HG02840 (cell line): Measurements from ENCODE around the gene VSNL1.

Source experiments
- ATAC-seq: cut with Tn5 transposase; IDR thresholded peaks from one replicate; pipeline ENCODE4 v1.9.1; 2021; ENCODE audit warnings: mild to moderate bottlenecking, moderate library complexity, moderate number of reproducible peaks; ENCODE audit not compliant: unreplicated experiment, low FRiP score

The VSNL1 gene

DNA sequence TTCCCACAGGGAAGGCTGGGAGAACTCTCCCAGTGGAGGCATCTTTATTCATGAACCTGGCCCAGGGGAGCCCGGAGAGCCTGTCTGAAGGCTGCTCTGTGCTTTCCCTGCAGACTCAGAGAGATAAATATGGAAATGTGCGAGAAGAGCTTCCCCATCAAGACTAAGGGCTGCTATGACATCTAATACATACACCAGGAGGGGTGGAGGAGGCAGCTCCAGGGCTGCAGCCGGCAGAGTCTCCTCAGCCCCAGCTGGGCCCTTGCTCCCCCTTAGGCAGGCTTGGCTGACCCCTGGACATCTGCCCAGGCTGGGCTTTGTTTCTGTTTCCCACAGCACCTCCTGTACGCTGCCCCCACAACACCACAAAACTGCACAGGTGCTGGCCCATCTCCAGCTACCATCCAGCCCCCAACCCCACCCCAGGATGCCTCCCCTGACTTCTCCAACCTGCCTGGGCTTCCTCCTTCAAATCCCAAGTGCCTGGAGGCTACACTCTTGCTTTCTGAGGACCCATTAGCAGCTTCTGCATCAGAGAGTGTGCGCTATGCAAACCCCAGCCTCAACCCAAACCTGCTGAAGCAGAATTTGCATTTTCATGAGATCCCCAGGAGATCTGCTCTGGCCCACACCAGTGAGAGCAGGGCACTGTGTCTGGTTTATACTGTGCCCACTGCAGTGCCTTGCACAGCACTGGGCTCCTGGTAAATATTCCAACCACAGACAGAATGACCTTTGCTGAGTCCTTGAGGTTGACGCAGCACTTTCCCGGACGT, 96.8 kb downstream of the VSNL1 start:
- ATAC-seq: no peak

DNA sequence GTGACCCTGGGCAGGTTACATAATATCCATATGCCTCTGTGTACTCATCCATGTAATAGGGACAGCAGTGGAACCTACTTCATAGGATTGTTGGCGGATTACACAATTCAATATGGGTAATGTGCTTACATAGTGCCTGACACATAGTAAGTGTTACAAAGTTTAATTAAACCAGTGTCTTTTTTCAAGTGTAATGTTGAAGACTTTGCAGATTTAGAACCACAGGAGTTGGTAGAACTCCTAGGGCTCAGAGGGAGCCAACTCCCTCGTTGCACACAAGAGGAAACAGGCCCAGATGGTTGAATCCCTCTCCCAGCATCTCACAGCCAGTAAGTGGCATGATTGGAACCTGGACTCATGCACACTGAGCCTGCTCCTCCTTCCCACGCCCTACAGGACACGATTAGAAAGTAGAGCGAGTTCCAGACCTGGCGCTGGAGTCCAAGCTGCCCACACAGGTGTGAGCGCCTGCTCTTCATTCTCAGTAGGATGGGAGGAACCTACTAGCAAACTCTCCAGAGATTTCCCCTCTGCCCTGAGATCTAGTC, 97.8 kb downstream of the VSNL1 start:
- ATAC-seq: no peak

DNA sequence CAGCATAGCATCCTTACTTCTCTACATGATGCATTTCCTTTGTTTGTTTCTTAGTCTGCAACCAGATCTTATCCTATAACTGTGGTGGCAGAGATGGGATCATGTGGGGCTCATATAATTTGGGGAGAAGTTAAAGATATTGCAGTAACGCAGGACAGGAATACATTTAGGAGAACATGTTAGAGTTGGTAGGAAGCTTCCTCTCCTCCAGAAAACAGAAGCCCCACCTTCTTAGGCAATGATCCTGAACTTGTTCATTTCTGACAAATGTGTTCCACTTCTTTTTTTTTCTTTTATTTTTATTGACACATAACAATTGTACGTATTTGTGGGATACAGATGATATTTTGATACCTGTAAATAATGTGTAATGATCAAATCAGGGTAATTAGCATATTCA, 99.9 kb downstream of the VSNL1 start:
- ATAC-seq: no peak

DNA sequence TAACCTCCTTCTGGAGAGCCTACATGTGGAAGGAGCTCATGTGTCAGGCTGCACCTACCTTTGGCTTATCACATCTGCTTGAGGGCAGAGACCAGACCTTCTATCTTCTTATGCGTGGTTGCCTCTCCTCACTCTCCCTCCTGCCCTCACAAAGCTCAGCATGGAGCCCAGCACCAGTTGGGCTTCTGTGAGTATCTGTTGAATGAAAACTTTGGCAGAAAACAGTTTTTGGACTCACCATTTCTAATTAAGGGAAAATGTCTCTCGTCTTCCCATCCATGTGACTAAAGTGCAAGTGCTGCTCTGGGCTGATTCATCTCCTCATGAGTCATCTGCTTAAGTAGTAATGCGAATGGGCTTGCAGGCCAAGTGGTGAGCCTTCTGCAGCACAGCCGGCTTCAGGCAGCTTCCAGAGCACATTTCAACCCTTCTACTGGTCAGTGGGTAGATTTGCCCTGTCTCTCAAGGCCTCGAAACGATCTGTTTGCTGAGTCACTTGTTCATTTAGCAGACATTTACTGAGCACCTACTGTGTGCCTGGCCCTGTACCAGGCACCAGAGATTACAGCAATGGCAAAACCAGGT, 102.6 kb downstream of the VSNL1 start:
- no peak for ATAC-seq

DNA sequence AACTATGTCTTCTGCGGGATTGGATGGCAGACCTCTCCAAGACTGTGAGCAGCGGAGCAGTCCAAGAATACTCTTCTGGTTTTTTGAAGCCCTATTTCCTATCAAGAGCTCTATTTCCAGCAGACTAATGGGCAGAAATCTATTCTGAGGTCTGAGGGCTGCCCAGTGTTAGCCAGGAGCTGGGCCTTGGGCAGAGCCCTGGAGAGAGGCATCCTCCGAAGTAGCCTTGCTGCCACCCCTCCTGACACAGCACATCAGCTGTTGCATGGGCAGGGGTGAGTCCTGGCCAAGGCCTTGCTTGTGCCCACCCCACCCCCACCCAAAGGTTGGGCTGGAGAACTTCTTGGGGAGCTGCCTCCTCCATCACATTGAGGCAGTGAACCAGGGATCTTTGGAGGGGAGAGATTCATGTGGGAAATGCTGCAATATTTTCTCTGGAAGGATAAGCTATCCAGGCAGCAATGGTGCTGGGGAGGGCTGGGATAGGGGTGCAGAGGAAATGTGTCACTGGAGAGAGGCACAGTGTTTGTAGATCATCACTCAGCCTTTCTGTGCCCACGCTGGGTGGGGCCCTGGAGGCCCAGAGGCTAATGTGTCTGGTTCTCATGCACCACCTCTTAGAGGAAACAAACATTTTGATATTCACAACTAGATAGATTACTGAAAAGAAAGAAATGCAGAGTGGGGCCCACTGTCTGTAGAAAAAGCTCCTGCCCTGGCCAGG, 104.7 kb downstream of the VSNL1 start:
- ATAC-seq: no peak

DNA sequence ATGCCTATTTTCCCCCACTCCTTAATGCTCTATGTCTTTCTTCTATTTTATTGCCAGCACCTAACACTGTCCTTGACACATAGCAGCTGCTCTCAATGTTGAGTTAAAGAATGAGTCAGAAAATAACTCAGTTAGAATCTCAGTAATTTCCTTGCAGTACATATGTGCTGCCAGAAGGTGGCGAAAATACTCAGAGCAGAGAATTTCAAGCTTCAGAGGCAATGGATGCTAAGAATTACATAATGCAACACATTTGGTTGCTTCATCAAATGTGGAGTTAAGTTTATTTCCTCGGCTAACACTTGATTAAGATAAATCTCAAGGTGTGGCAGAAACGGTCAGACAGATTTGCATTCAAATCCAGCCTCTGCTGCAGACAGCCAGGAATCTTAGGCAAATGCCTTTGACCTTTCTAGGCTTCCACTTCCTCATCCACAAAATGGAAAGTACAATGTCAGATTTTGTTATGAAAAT, 105.6 kb downstream of the VSNL1 start:
- peak; percentile 83 for ATAC-seq

DNA sequence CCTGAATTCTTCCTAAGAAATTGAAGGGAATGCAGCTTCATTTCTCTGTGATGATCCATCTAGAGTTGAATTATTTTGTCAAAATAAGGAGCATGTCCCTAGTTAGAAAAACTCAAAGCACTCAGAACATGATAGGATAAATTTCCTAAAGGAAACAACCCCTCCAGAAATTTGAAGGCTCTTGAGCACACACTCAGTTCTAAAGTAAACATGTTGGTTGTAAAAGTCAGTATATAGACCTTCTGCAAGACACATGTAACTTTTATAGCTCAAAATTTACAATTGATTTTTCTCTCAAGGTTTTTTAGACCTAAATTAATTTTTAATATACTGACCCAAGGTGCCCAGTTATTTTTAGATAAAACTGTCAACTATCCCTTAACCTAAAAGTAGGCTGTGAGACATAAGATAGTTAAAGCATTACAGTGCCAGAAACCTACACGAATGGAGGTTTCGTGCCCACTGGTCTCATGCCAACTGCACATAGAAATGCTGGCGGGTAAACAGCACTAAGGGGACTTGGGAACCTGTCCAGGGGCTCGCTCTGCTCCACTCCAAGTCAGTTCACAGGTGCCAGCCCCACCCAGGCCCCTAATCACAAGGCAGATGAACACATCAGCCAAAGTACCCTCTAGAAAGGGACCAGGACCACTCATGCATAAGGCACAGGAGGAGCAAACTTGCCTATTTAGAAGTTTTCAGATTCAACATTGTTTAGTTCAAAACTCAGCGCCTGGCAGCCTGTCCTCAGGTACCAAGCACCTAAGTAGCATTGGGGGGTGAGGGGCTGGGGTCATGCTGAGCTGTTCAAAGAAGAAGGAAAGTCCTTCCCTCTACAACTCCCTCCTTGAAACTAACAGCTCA, 106.6 kb downstream of the VSNL1 start:
- ATAC-seq: no peak

DNA sequence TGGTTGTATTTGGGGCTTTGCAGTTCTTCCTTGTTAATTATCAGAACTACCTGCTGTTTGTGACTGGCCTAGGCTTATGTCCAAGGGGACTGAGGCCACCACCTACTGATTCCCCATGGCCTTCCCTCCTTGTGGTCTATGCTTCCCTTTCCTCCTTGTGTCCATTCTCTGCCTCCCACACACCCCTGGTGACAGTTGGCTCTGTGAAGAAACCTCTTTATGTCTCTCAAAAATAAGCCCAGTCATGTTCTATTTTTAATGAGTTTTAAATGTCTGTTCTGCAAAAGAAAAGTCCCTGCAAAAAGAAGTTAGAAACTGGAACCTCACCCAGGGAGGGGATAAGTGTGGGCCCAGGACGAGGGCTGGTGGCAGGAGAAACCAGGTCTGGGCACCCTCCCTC, 108.1 kb downstream of the VSNL1 start:
- ATAC-seq: no peak

DNA sequence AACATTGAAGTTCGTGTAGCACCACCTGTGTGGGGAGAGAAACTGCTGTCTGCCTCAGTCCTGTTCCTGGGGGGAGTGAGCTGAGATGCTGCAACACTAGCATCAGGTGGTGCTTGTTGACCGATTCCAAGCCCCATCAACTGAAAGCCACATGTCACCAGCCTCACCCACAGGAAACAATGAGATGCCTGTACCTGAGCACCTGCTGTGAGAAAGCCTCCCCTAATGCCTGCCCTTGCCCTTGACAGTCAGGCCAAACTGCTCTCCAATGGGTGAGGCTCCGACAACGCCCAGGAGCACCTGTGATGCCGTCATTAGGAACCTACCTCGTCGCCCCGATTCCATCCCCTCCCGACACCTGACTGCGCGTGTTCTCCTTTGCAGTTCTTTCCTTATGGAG, 108.5 kb downstream of the VSNL1 start:
- no peak for ATAC-seq

DNA sequence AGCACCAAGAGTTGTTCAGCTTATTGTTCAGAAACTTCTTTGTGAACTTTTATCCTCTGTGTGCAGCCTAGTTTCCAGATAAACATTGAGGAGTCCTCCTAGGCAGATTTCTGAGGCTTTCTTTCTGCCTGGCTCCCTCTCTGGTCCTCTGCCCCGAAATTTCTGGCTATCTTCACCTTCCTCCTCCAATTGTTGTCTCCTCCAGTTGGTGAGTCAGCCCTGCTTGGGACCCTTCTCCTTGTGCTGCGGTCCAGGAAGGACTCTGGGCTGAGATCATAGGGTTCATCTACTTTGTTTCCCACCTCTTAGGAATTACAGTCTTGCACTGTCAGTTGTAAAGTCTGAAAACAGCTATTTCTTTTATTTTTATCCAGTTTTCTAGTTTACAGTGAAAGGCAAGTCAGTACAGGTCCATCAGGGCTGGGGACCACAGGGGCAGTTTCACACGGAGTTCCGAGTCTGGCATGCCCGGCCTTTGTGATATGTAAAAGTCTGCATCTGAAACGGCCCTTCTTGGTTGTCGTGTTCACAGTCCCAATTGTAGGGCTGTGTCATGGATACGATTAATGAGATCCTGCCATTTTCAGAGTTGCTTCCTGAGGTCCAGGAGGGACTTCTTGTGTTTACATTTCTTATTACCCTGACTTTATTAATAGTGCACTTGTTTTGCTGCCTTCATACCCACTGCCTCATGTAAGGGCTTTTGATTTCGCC, 112.3 kb downstream of the VSNL1 start:
- ATAC-seq: no peak

DNA sequence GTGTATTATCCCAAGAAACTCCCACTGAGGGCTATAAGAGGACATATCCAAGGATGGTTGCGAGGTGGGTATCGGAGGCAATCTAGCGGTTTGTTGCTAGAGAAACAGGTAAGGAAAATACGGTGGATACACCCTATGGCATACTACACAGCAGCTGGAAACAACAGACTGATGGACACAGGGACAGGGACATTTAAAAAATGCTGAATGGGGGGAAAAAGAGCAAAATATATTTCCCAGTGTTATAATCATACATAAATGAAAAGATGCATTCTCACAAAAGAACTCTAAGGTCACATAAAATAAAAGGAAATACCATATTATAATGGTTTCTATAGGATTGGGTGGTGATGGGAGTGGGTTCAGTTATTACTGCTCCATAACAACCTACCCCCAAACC, 117.3 kb downstream of the VSNL1 start:
- no peak for ATAC-seq

DNA sequence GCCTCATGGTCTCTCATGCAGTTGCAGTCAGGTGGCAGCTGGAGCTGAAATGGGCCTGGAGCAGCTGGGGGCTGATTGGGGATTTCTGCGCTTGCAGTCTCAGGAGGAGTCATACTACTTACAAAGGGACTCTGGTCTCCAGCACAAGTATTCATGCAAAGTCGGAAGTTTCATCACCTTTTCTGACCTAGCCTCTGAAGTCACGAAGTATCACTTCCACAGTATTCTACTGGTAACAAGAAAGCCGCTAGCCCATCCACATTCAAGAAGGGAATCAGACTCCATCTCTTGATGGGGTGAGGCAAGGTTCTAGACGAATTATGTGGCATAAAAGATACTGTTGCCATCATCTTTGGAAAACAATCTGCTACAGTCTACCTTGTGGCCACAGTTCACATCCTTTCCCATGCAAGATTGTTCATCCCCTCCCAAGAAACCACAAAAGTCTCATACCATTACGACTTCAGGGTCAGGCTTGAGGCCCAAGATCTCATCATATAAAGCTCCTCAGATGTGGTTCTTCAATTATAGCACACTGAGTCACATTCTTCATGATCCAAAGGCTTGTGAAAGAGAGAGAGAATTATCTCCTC, 117.9 kb downstream of the VSNL1 start:
- no peak for ATAC-seq

DNA sequence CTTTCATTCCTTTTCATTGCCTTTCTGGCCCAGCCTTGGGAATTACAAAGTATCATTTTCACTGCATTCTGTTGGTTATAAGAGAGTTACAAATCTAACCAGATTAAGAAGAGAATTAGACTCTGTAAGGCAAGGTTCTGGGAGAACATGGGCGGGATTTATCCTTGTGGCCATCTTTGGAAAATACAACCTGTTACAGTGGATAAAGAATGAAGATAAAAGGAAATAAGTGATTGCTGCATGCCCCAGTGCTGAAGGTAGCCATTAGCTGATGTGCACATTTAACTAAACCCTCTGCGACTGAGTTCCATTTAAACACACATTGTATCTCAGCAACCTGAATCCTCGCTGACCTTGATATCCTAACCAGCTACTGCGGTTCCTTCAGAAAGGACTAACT, 119.7 kb downstream of the VSNL1 start:
- no peak for ATAC-seq

DNA sequence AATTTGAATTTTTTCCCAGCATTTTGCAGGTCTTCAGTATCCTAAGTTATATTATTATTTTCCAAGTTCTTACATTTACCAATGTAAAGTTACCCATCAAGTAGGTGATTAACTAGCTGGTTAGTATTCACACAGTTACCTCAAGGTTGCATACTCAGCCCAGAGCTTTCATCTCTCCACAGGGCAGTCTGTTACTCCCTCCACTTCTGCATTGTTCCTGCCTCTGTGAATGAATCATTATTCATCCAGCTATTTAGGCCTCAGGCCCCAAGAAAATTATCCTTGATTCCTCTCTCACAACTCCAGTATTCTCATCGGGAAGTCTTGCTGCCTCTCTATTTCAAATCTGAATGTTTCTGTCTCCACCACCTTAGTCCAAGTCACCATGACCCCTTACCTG, 121.0 kb downstream of the VSNL1 start:
- ATAC-seq: no peak

DNA sequence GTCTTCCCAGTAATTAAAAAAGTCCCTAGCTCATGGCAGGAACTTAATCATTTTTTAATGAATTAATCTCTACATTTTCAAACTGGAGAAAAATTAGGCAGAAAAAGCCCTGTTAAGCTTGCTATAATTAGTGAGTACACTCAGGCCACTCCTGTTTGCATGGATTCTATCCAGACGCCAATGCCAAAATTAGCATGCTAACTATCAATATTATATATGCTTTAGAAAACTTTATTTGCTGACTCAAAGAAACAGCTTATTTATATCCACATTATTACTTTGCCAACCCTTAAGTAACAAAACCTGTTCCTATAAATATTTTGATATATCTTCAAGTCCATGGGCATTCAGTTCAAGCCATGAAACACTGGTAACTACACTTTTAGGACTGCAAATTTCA, 122.2 kb downstream of the VSNL1 start:
- no peak for ATAC-seq

DNA sequence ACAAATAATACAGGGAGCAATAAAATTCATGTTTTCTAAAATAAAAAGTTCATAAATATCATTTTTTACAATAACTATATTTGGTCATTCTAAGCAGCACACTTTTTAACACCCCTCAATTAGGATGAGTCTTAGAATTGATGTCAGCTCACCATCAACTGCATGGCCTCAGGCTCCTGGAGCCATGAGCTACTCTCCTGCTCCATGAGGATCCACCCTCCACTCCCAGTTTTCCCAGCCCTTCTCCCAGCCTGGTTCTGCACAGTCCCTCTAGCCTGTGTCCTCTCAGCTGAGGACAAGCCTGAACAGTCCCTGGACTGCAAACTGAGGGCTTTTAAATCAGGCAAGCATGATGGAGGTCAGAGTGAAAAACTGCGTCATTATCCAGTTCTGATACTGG, 124.0 kb downstream of the VSNL1 start:
- ATAC-seq: no peak

DNA sequence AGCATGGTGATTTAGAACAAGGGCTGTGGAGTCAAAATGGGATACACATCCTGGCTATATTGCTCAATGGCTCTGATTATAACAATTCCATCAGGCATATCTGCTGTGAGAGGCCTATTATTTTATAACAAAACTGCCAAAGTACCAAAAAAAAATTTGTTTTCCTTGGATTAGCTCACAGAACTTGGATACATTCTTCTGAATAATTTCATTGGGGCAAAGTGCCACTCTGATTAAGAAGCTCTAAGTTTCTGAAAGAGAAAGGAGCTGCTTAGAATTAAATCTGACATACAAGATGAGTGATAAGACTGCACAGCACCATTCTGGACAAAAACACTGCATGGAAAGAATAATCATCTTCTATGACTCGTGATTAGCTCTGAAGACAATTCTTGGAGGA, 127.4 kb downstream of the VSNL1 start:
- no peak for ATAC-seq

DNA sequence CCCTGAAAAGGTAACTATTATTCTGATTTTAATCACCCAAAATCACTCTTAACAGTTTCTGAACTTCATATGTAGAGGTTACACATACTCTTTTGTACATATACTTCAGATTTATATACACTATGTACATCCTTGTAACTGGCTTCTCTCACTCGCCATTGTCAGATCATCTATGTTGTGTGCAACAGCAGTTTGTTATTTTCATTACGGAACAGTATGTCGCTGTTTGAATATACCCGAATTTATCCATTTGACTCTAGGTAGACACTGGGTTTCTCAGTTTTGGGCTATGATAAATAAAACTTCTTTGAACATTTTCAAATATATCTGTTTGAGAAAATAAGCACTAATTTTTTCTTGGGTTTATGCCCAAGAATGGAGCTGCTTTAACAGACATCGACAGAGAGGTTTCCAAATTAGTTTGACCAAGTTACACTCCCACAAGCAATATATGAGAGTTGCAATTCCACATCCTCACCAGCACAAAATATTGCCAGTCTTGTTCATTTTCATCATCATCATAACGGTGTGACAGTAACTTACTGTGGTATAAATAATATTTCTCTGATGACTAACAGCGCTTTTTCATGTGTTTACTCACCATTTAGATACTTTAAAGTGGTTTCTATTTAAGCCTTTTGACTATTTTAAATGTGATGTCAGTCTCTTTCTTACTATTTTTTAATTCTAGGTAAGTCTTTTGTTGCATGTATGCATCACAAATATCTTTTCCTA, 132.3 kb downstream of the VSNL1 start:
- no peak for ATAC-seq

DNA sequence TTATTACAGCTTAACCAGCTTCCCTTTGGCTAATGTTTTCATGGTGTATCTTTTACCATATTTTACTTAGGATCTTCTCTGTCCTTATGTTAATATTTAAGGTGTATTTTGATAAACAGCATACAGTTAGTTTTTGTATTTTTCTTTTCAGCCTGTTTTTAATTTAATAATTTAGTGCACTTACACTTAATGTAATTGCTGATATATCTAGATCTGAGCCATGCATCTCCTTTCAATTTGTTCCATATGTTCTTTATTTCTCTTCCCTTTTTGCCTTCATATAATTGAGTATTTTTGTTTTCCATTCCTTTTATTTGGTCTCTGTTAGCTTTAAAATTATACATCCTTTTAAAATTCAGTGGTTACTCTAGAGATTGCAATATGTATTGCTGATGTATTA, 134.3 kb downstream of the VSNL1 start:
- ATAC-seq: no peak
